Stimulated activated CD8-positive, alpha-beta memory T cell treated with anti-CD3 and anti-CD28 coated beads, Interleukin-12 subunit alpha, Interleukin-12 subunit beta, amount 100 ng/mL, for 24 hours (primary cell): ENCODE data around the gene RMND5B.
"Not testable (repeated sequence)": the region's sequence is repeated elsewhere in the genome, so short reads cannot be mapped to it uniquely, and the experiment has no call there.

Source experiments
- DNase-seq: peaks from one replicate; pipeline ENCODE4 v3.0.0-alpha.2; 2020; ENCODE audit errors: extremely low read depth

The RMND5B gene

GRCh38 chr5:178113841-178114324 is 16.9 kb upstream of the RMND5B start:
- DNase-seq = no peak

GRCh38 chr5:178114325-178115135 is 16.3 kb upstream of the RMND5B start:
- no peak for DNase-seq

GRCh38 chr5:178115136-178115813 is 15.5 kb upstream of the RMND5B start:
- no peak for DNase-seq

- no peak for DNase-seq
Observed at GRCh38 chr5:178115814-178116142, 15.0 kb upstream of the RMND5B start.

- DNase-seq = peak; percentile 53
Observed at GRCh38 chr5:178116143-178116885, 14.5 kb upstream of the RMND5B start.

GRCh38 chr5:178117923-178118701 is 12.7 kb upstream of the RMND5B start:
- no peak for DNase-seq

- DNase-seq = no peak
Observed at GRCh38 chr5:178119915-178120606, 10.8 kb upstream of the RMND5B start.

- peak; percentile 47 for DNase-seq
Observed at GRCh38 chr5:178120607-178121357, 10.0 kb upstream of the RMND5B start.

- DNase-seq = no peak
Observed at GRCh38 chr5:178121391-178122276, 9.2 kb upstream of the RMND5B start.

- no peak for DNase-seq
Observed at GRCh38 chr5:178122346-178122745, 8.5 kb upstream of the RMND5B start.

GRCh38 chr5:178123094-178123965 is 7.5 kb upstream of the RMND5B start:
- DNase-seq = no peak

GRCh38 chr5:178123966-178124925 is 6.6 kb upstream of the RMND5B start:
- no peak for DNase-seq

- no peak for DNase-seq
Observed at GRCh38 chr5:178125253-178125906, 5.4 kb upstream of the RMND5B start.

- DNase-seq = no peak
Observed at GRCh38 chr5:178126556-178126955, 4.3 kb upstream of the RMND5B start.

GRCh38 chr5:178127300-178128009 is 3.4 kb upstream of the RMND5B start:
- DNase-seq = not testable (repeated sequence)

GRCh38 chr5:178129296-178129695 is 1.5 kb upstream of the RMND5B start:
- DNase-seq = no peak
